ENCODE measurements around the gene ESR1. TPM values are rescaled to one million over a fixed set of nuclear protein-coding genes. Genes with fewer than 3 reads are reported as not detected.

ESR1 gene
- total and polyA plus RNA-seq, 4 experiments from 2014 or later = 0.67 to 6.8 (median 2.4) TPM

DNA sequence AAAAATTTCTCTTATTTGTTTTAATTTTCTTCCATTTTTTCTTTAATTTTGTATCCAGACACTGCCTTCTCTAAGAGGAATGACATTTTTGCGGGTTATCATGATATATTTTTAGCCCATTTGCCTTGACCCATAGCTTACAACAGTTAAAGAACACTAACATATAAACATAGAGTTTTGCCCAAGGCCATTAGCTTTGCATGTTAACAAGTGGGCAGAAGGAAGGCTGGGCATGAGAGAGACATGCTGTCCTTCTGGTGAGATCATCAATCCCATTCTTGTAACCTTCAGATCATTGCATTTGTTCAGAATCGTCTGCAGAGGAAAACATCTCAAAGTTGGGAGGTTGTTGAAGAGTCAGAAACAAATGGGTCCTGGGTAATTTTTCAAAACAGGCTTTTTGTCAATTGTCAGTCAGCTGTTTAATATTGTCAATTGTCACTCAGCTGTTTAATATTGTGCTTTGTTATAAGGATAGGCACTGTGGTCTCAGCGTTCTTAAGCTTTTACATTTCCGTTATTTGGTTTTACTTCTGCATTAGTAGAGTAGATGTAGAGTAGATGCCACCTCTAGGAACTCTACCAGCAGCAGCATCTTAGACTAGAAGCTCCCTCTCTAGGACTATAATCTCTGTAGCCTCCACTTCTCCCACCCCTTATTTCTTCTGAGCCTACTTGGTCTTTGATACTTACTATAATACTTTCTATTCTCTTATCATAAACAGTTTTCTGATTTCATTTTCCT is 243.1 kb downstream of the ESR1 start:
- Mint-ChIP-seq H3K4me1 (no peaks in the 10 kb centered on the region), H3K36me3 (no peaks in the 10 kb centered on the region), H3K27ac (no peak overlapping the region), H3K9me3 (no peaks in the 10 kb centered on the region), H3K4me3 (no peak overlapping the region), H3K27me3 (peaks cover 0 to 4% of the 10 kb centered on the region in 2 donors)
- POLR2A ChIA-PET (ENCODE audit: partially characterized antibody) = no interaction called here
- Histone ChIP-seq H3K27me3 (ENCODE audit: insufficient read depth, low read length) (no peaks in the 10 kb centered on the region), H3K36me3 (ENCODE audit: insufficient read depth, low read length) (no peaks in the 10 kb centered on the region), H3K27ac (ENCODE audit: low read depth, low read length) (no peak overlapping the region), H3K9me3 (ENCODE audit: control insufficient read depth in 1 of 2, low read length in 2 of 2) (no peaks in the 10 kb centered on the region), H3K4me3 (ENCODE audit: low read length in 2 of 2) (no peak overlapping the region), H3K4me1 (ENCODE audit: insufficient read depth, low read length) (no peaks in the 10 kb centered on the region)
- CTCF ChIA-PET (ENCODE audit: partially characterized antibody) = no interaction called here
- no peak for DNase-seq
- intact Hi-C loops (cut with micrococcal nuclease) = no loop called here

DNA sequence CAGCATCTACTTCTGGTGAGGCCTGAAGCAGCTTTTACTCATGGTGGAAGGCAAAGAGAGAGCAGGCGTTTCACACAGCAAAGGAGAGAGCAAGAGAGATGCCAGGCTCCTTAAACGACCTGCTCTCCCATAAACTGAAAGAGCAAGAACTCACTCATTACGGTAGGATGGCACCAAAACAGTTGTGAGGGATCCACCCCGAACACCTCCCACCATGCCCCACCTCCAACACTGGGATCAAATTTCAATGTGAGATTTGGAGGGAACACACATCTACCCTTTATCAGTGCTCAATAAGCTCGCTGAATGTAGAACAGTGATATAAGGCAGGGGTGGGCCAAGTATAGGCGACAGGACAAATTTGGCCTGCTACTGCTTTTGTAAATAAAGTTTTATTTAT is 244.6 kb downstream of the ESR1 start:
- Histone ChIP-seq H3K4me3 (ENCODE audit: low read length in 2 of 2) (no peak overlapping the region), H3K9me3 (ENCODE audit: control insufficient read depth in 1 of 2, low read length in 2 of 2) (no peaks in the 10 kb centered on the region), H3K36me3 (ENCODE audit: insufficient read depth, low read length) (no peaks in the 10 kb centered on the region), H3K27ac (ENCODE audit: low read depth, low read length) (no peak overlapping the region), H3K4me1 (ENCODE audit: insufficient read depth, low read length) (no peaks in the 10 kb centered on the region), H3K27me3 (ENCODE audit: insufficient read depth, low read length) (no peaks in the 10 kb centered on the region)
- Mint-ChIP-seq H3K4me3 (no peak overlapping the region), H3K27me3 (peaks cover 0 to 4% of the 10 kb centered on the region in 2 donors), H3K9me3 (no peaks in the 10 kb centered on the region), H3K27ac (no peak overlapping the region), H3K36me3 (no peaks in the 10 kb centered on the region), H3K4me1 (no peaks in the 10 kb centered on the region)
- DNase-seq = no peak
- CTCF ChIA-PET (ENCODE audit: partially characterized antibody) = no interaction called here
- intact Hi-C loops (cut with micrococcal nuclease) = no loop called here
- POLR2A ChIA-PET (ENCODE audit: partially characterized antibody) = no interaction called here

GRCh38 chr6:152053332-152053731 is 245.8 kb downstream of the ESR1 start:
- no peaks in the 10 kb centered on the region for H3K36me3 Mint-ChIP-seq
- Histone ChIP-seq H3K9me3 (ENCODE audit: control insufficient read depth in 1 of 2, low read length in 2 of 2) (no peaks in the 10 kb centered on the region), H3K4me3 (ENCODE audit: low read length in 2 of 2) (no peak overlapping the region), H3K36me3 (ENCODE audit: insufficient read depth, low read length) (no peaks in the 10 kb centered on the region), H3K27ac (ENCODE audit: low read depth, low read length) (no peak overlapping the region), H3K4me1 (ENCODE audit: insufficient read depth, low read length) (no peaks in the 10 kb centered on the region), H3K27me3 (ENCODE audit: insufficient read depth, low read length) (no peaks in the 10 kb centered on the region)
- ChIA-PET POLR2A (ENCODE audit: partially characterized antibody) (no interaction called here), CTCF (ENCODE audit: partially characterized antibody) (no interaction called here)
- no peaks in the 10 kb centered on the region for H3K27me3 Mint-ChIP-seq
- intact Hi-C loops (cut with micrococcal nuclease) = no loop called here
- H3K4me3 Mint-ChIP-seq = no peak overlapping the region
- no peak for DNase-seq
- peaks cover 0 to 5% (median 0%) of the 10 kb centered on the region in 4 donors for H3K4me1 Mint-ChIP-seq
- no peaks in the 10 kb centered on the region for H3K9me3 Mint-ChIP-seq
- no peak overlapping the region for H3K27ac Mint-ChIP-seq

DNA sequence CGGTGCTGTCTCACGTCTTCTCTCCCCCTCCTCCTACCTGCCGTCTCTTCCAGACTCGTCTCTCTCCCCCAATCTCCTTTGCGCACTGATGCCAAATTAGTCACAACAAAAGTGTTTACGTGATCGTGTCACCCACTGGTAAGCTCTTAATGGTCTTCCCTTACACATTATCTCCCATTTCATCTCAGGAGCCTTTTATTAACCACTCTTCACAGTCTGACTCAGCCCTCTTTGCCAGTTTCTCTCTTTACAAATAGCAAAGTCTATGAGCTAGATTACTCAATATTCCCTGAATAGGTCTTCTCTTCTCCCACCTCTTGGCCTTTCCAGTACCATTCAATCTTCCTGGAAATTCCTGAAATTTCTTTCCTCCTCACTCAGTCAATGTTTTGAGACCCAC is 247.0 kb downstream of the ESR1 start:
- Mint-ChIP-seq H3K4me3 (no peak overlapping the region), H3K4me1 (peaks cover 0 to 5% (median 0%) of the 10 kb centered on the region in 4 donors), H3K9me3 (no peaks in the 10 kb centered on the region), H3K27ac (no peak overlapping the region), H3K36me3 (no peaks in the 10 kb centered on the region), H3K27me3 (no peaks in the 10 kb centered on the region)
- Histone ChIP-seq H3K9me3 (ENCODE audit: control insufficient read depth in 1 of 2, low read length in 2 of 2) (no peaks in the 10 kb centered on the region), H3K4me3 (ENCODE audit: low read length in 2 of 2) (no peak overlapping the region), H3K27ac (ENCODE audit: low read depth, low read length) (no peak overlapping the region), H3K27me3 (ENCODE audit: insufficient read depth, low read length) (no peaks in the 10 kb centered on the region), H3K36me3 (ENCODE audit: insufficient read depth, low read length) (no peaks in the 10 kb centered on the region), H3K4me1 (ENCODE audit: insufficient read depth, low read length) (no peaks in the 10 kb centered on the region)
- intact Hi-C loops (cut with micrococcal nuclease) = no loop called here
- ChIA-PET POLR2A (ENCODE audit: partially characterized antibody) (no interaction called here), CTCF (ENCODE audit: partially characterized antibody) (no interaction called here)
- DNase-seq = no peak

- no peak overlapping the region for H3K27ac Mint-ChIP-seq
- ChIA-PET POLR2A (ENCODE audit: partially characterized antibody) (no interaction called here), CTCF (ENCODE audit: partially characterized antibody) (no interaction called here)
- Histone ChIP-seq H3K27me3 (ENCODE audit: insufficient read depth, low read length) (no peaks in the 10 kb centered on the region), H3K4me3 (ENCODE audit: low read length in 2 of 2) (no peak overlapping the region), H3K27ac (ENCODE audit: low read depth, low read length) (no peak overlapping the region), H3K9me3 (ENCODE audit: control insufficient read depth in 1 of 2, low read length in 2 of 2) (no peaks in the 10 kb centered on the region), H3K4me1 (ENCODE audit: insufficient read depth, low read length) (no peaks in the 10 kb centered on the region), H3K36me3 (ENCODE audit: insufficient read depth, low read length) (no peaks in the 10 kb centered on the region)
- peaks cover 0 to 5% (median 0%) of the 10 kb centered on the region in 4 donors for H3K4me1 Mint-ChIP-seq
- intact Hi-C loops (cut with micrococcal nuclease) = no loop called here
- H3K36me3 Mint-ChIP-seq = no peaks in the 10 kb centered on the region
- no peak for DNase-seq
- H3K9me3 Mint-ChIP-seq = peaks cover 0 to 3% (median 0%) of the 10 kb centered on the region in 8 donors
- no peak overlapping the region for H3K4me3 Mint-ChIP-seq
- peaks cover 0 to 2% of the 10 kb centered on the region in 2 donors for H3K27me3 Mint-ChIP-seq
Measured at GRCh38 chr6:152055517-152055916, 248.0 kb downstream of the ESR1 start.

DNA sequence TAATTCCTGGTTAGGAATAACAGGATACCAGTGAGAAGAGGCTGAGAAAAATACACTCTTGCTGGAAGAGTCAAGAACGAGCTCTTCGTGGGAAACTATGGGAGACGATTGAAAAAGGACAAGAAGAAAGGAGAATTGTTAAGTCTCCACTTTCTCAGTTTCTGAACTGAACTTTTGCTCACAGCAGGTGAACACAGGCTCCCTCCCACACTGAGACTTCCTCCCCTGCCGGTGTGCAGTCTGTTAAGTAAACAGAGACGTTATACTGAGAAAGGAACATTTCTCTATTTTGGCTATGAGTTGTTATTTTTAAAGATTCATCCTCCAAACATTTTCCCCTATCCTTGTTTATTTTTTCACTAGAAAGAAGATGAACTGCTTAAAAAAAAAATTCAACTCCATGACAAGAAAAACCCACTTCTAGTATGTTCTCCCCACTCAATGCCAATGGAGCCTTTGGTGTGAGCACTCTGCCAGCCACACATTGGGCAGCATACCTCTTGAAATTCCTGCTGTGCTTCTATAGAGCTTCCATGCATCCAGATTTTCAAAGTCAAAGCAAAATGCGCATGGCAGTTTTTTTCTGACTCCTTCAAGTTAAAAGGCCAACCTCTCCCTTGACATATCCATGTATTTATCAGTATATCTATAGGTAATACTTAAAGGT is 250.5 kb downstream of the ESR1 start:
- peaks cover 0 to 3% (median 0%) of the 10 kb centered on the region in 8 donors for H3K9me3 Mint-ChIP-seq
- Histone ChIP-seq H3K4me1 (ENCODE audit: insufficient read depth, low read length) (no peaks in the 10 kb centered on the region), H3K36me3 (ENCODE audit: insufficient read depth, low read length) (no peaks in the 10 kb centered on the region), H3K9me3 (ENCODE audit: control insufficient read depth in 1 of 2, low read length in 2 of 2) (no peaks in the 10 kb centered on the region), H3K27ac (ENCODE audit: low read depth, low read length) (no peak overlapping the region), H3K4me3 (ENCODE audit: low read length in 2 of 2) (no peak overlapping the region), H3K27me3 (ENCODE audit: insufficient read depth, low read length) (no peaks in the 10 kb centered on the region)
- peaks cover 0 to 6% of the 10 kb centered on the region in 2 donors for H3K36me3 Mint-ChIP-seq
- POLR2A ChIA-PET (ENCODE audit: partially characterized antibody) = no interaction called here
- intact Hi-C loops (cut with micrococcal nuclease) = no loop called here
- CTCF ChIA-PET (ENCODE audit: partially characterized antibody) = no interaction called here
- peaks cover 0 to 5% (median under 1%) of the 10 kb centered on the region in 4 donors for H3K4me1 Mint-ChIP-seq
- H3K27me3 Mint-ChIP-seq = peaks cover 0 to 2% of the 10 kb centered on the region in 2 donors
- H3K27ac Mint-ChIP-seq = no peak overlapping the region
- DNase-seq = no peak
- H3K4me3 Mint-ChIP-seq = no peak overlapping the region

- Mint-ChIP-seq H3K4me3 (no peak overlapping the region), H3K4me1 (peaks cover 0 to 5% (median 2%) of the 10 kb centered on the region in 4 donors), H3K9me3 (peaks cover 0 to 3% (median 1%) of the 10 kb centered on the region in 8 donors), H3K27ac (no peak overlapping the region), H3K27me3 (peaks cover 0 to 2% of the 10 kb centered on the region in 2 donors), H3K36me3 (peaks cover 0 to 11% of the 10 kb centered on the region in 2 donors)
- H3K36me3 ChIP-seq (ENCODE audit: insufficient read depth, low read length) = no peaks in the 10 kb centered on the region
- ChIA-PET POLR2A (ENCODE audit: partially characterized antibody) (no interaction called here), CTCF (ENCODE audit: partially characterized antibody) (no interaction called here)
- no peak overlapping the region for H3K27ac ChIP-seq (ENCODE audit: low read depth, low read length)
- DNase-seq = no peak
- H3K9me3 ChIP-seq (ENCODE audit: control insufficient read depth in 1 of 2, low read length in 2 of 2) = no peaks in the 10 kb centered on the region
- no peaks in the 10 kb centered on the region for H3K27me3 ChIP-seq (ENCODE audit: insufficient read depth, low read length)
- no peak overlapping the region for H3K4me3 ChIP-seq (ENCODE audit: low read length in 2 of 2)
- no peaks in the 10 kb centered on the region for H3K4me1 ChIP-seq (ENCODE audit: insufficient read depth, low read length)
- intact Hi-C loops (cut with micrococcal nuclease) = no loop called here
Measured at GRCh38 chr6:152059909-152060308, 252.4 kb downstream of the ESR1 start.
